Effector memory CD4-positive, alpha-beta T cell (primary cell): Measurements from ENCODE around the gene MACROD2.

ENCODE experiments used
- DNase-seq, 3 donors: peaks; one replicate each; pipeline ENCODE4 v3.0.0-alpha.2; 2020
- H3K27ac ChIP-seq: 2 replicates; pipeline ENCODE4 v1.7.0; 2013; ENCODE audit warnings: mild to moderate bottlenecking, low read length, moderate library complexity; ENCODE audit not compliant: insufficient read depth, poor library complexity, severe bottlenecking
- H3K27me3 ChIP-seq: replicated peaks from 2 replicates; pipeline ENCODE4 v1.7.0; 2013; ENCODE audit warnings: mild to moderate bottlenecking, low read length; ENCODE audit not compliant: insufficient read depth, control insufficient read depth, poor library complexity, severe bottlenecking
- H3K36me3 ChIP-seq: 2 replicates; pipeline ENCODE4 v1.7.0; 2013; ENCODE audit warnings: mild to moderate bottlenecking, low read length, moderate library complexity; ENCODE audit not compliant: control insufficient read depth, insufficient read depth
- H3K4me1 ChIP-seq: 2 replicates; pipeline ENCODE4 v1.7.0; 2013; ENCODE audit warnings: low read length, mild to moderate bottlenecking; ENCODE audit not compliant: control insufficient read depth, insufficient read depth, poor library complexity, severe bottlenecking
- H3K4me3 ChIP-seq: 2 replicates; pipeline ENCODE4 v1.7.0; 2013; ENCODE audit warnings: low read length, low read depth, mild to moderate bottlenecking; ENCODE audit not compliant: insufficient read depth, poor library complexity, severe bottlenecking
- H3K9me3 ChIP-seq: 2 replicates; pipeline ENCODE4 v1.7.0; 2013; ENCODE audit warnings: mild to moderate bottlenecking, low read length, moderate library complexity; ENCODE audit not compliant: control insufficient read depth

The MACROD2 gene

GRCh38 chr20:14619411-14619810, 624.1 kb downstream of the MACROD2 start:
- Histone ChIP-seq H3K9me3 (no peaks in the 10 kb centered on the region), H3K27ac (no peak overlapping the region), H3K27me3 (no peaks in the 10 kb centered on the region), H3K36me3 (no peaks in the 10 kb centered on the region), H3K4me1 (no peaks in the 10 kb centered on the region), H3K4me3 (no peak overlapping the region)
- DNase-seq = no peak

DNA sequence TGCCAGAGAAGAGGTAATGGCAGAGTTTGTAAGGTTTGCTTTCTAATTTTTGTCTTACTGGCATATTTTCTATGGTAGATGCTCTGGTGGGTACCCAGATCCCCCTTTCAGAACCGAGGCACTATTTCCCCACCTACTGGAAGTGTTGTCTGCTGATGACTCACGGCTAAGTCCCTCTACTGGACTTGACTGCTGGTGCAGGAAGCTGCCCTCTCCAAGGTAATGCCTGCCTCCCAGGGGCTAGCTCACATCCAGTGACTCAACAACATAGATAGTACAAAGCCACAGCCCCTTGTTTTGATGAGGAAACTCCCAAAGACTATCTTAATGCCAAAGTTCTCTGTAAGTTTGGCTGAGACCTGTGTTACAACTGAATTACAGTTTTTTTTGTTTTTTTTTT, 627.5 kb downstream of the MACROD2 start:
- Histone ChIP-seq H3K4me3 (no peak overlapping the region), H3K27me3 (no peaks in the 10 kb centered on the region), H3K27ac (no peak overlapping the region), H3K4me1 (no peaks in the 10 kb centered on the region), H3K9me3 (peaks cover under 1% of the 10 kb centered on the region), H3K36me3 (no peaks in the 10 kb centered on the region)
- DNase-seq = no peak

DNA sequence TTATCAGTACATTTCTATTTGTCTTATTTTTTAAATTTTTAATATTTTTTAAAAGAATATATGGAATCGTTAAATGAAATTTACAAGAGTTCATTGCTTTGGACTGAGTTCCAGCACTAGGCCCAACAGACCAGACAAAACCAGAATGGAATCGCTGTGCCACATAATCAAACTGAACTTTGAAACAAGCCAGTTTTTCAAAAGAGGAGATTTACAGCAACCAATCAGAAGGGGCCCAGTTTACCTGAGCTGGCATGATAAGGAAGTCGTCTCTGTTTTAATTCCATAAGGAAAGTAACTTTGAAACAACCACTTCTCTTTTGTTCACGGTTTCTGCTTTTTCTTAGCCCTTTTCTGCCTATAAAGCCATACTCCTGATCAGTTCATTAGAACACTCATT, 635.7 kb downstream of the MACROD2 start:
- no peaks in the 10 kb centered on the region for H3K27me3 ChIP-seq
- H3K27ac ChIP-seq = no peak overlapping the region
- H3K36me3 ChIP-seq = no peaks in the 10 kb centered on the region
- H3K9me3 ChIP-seq = peaks cover 3% of the 10 kb centered on the region
- no peaks in the 10 kb centered on the region for H3K4me1 ChIP-seq
- no peak for DNase-seq
- no peak overlapping the region for H3K4me3 ChIP-seq

DNA sequence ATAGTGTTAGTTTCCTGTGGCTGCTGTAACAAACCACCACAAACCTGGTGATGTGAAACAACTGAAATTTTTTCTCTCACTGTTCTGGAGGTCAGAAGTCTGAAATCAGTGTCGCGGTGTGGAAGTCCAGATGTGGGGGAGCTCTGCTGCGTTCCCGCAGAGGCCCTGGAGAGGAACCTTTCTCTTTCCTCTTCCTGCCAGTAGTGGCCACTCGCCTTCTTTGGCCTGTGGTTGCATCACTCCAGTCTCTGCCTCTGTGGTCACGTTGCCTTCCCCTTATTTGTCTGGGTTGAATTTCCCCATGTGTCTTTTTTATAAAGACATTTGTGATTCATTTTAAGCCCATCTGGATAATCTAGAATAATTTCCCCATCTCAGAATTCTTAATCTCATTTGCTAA, 637.6 kb downstream of the MACROD2 start:
- Histone ChIP-seq H3K9me3 (peaks cover 2% of the 10 kb centered on the region), H3K27ac (no peak overlapping the region), H3K4me1 (no peaks in the 10 kb centered on the region), H3K36me3 (no peaks in the 10 kb centered on the region), H3K4me3 (no peak overlapping the region), H3K27me3 (no peaks in the 10 kb centered on the region)
- DNase-seq = no peak

DNA sequence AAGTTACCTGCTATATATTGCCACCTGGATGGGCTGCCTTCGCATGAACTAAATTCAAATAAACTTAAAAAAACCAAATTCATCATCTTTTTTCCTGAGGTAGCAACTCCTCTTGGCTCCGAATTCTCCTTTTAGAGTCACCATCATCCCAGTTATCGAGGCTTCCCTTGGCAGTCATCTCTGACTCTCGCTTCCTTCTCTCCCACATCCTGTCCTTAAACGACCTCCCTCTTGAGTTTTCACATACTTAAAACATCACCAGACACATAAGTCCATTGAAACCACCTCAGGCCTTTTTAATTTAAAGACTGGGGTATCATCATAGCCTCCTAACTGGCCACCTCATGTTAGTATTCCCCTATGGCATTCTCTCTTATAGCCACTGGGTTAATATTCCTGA, 638.2 kb downstream of the MACROD2 start:
- Histone ChIP-seq H3K4me1 (no peaks in the 10 kb centered on the region), H3K9me3 (no peaks in the 10 kb centered on the region), H3K36me3 (no peaks in the 10 kb centered on the region), H3K27me3 (no peaks in the 10 kb centered on the region), H3K4me3 (no peak overlapping the region), H3K27ac (no peak overlapping the region)
- DNase-seq = no peak

- no peaks in the 10 kb centered on the region for H3K9me3 ChIP-seq
- no peaks in the 10 kb centered on the region for H3K4me1 ChIP-seq
- H3K27me3 ChIP-seq = no peaks in the 10 kb centered on the region
- no peak overlapping the region for H3K4me3 ChIP-seq
- no peak for DNase-seq
- no peak overlapping the region for H3K27ac ChIP-seq
- H3K36me3 ChIP-seq = no peaks in the 10 kb centered on the region
Measured at GRCh38 chr20:14634665-14635064, 639.3 kb downstream of the MACROD2 start.

DNA sequence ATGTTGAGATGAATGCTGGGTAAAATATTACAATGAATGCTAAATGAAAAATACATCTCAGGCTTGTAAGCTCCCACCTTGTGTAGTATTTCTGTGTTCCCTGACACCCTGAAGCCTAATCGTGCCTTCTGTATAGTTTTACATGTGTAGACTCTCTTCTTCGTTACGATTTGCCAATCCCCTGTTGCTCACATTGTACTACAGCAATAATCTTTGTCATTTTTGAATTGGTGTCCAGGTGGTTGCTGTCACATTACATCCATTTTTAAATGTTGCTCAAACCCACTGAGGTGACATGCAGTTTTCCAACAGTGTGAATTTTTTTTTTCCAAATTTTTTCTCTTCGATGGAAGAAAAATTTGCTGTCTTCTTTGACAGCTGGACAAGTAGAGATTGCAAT, 642.1 kb downstream of the MACROD2 start:
- no peaks in the 10 kb centered on the region for H3K27me3 ChIP-seq

DNA sequence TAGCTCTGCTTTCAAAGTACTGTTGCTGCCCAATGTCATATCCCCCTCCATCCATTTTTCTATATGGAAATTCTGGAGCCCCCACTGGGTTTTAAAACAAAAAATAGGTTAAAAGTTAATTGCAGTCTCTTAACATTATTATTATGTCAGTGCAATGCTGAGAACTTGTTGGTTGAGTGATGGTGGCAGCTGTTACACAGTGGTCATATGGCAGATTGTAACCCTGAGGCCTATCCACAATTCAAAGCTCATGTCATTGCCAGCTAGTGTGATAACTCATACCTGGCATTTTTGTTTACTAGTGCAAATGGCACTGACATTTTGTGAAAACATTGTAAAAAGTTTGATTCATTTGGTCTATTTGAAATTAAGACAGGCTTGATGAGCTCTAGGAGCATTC, 647.8 kb downstream of the MACROD2 start:
- no peaks in the 10 kb centered on the region for H3K9me3 ChIP-seq
- H3K4me1 ChIP-seq = no peaks in the 10 kb centered on the region
- H3K36me3 ChIP-seq = no peaks in the 10 kb centered on the region
- no peak for DNase-seq
- H3K27ac ChIP-seq = no peak overlapping the region
- no peaks in the 10 kb centered on the region for H3K27me3 ChIP-seq
- no peak overlapping the region for H3K4me3 ChIP-seq

More for the DNA sequence above, 642.1 kb downstream of the MACROD2 start:
- Histone ChIP-seq H3K9me3 (no peaks in the 10 kb centered on the region), H3K36me3 (no peaks in the 10 kb centered on the region), H3K4me1 (no peaks in the 10 kb centered on the region), H3K27ac (no peak overlapping the region), H3K4me3 (no peak overlapping the region)
- no peak for DNase-seq

DNA sequence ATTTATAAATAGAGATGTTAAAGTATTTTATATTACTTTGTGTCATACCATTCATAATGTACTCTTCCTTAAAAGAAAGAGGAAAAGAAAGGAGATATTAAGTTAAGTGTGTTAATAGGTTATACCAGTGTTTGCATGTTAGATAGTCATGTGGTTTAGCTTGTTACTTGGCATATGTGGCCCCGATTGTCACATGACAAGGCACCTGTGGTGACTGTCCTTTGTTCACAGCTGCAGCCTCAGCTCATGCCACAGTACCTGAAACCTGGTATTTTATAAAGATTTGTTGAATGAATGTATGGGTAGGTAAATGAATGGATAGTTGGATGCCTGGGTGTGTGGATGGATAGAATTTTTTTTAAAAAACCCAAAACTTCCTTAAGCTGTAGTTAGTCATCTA, 648.2 kb downstream of the MACROD2 start:
- Histone ChIP-seq H3K27me3 (no peaks in the 10 kb centered on the region), H3K4me1 (no peaks in the 10 kb centered on the region), H3K27ac (no peak overlapping the region), H3K4me3 (no peak overlapping the region), H3K9me3 (no peaks in the 10 kb centered on the region), H3K36me3 (no peaks in the 10 kb centered on the region)
- no peak for DNase-seq

- Histone ChIP-seq H3K27me3 (no peaks in the 10 kb centered on the region), H3K4me3 (no peak overlapping the region), H3K27ac (no peak overlapping the region), H3K9me3 (no peaks in the 10 kb centered on the region), H3K4me1 (no peaks in the 10 kb centered on the region), H3K36me3 (no peaks in the 10 kb centered on the region)
- DNase-seq = no peak
Measured at GRCh38 chr20:14644306-14645097, 649.2 kb downstream of the MACROD2 start.
